ENCODE results near the gene SUMO3.

GRCh38 chr21:44815225-44815624, 2.6 kb downstream of the SUMO3 start:
- TF ChIP-seq CTCF (IDR thresholded peaks at IDR 0.05) = no peak
- no peak for TF ChIP-seq POLR2A (IDR thresholded peaks at IDR 0.05)
